Hypothalamus (tissue), 51 donors: ENCODE results near the gene C5.

Source experiments
- DNase-seq, 51 donors: peaks; one replicate each; lab custom pipeline; 2025; lab: John Stamatoyannopoulos, UW

The C5 gene

DNA sequence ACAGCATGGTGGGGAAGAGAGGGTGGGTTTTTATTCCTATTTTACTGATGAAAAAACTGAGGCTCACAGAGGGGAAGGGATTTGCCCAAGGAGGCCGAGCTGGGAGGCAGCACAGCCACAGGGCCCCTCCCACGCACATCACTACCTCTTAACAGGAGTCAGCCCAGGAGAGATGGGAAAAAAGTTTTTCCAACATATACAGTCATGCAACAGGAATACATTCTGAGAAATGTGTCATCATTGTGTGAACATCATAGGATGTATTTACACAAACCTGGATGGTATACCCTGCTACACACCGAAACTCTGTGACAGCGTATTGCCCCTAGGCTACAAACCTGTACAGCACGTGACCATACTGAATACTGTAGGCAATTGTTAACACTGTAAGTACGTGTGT is 135.1 kb downstream of the C5 start:
- DNase-seq, result no peak

DNA sequence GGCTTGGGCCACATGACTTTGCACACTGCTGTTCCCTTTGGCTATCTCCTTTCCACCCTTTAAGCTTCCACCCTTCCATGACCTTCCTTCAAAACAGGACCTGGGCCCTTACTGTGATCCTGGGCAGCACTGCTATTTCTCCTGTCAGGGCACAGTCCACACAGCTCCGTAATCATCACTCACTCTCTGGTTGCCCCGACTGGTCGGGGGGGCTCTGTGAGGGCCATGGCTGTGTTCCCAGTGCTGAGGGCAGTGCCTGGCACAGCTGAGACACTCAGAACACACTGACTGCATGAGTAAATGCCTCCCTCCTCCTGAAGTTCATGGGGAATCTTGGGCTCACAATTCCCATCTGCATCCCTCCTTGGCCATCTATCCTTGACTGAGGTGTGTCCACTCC is 135.7 kb downstream of the C5 start:
- peak in 42 of 51 donors; percentile 18 to 87 (median 67) for DNase-seq

GRCh38 chr9:120913647-120914264 is 136.3 kb downstream of the C5 start:
- DNase-seq, result peak in 1 of 51 donors; percentile 20

DNA sequence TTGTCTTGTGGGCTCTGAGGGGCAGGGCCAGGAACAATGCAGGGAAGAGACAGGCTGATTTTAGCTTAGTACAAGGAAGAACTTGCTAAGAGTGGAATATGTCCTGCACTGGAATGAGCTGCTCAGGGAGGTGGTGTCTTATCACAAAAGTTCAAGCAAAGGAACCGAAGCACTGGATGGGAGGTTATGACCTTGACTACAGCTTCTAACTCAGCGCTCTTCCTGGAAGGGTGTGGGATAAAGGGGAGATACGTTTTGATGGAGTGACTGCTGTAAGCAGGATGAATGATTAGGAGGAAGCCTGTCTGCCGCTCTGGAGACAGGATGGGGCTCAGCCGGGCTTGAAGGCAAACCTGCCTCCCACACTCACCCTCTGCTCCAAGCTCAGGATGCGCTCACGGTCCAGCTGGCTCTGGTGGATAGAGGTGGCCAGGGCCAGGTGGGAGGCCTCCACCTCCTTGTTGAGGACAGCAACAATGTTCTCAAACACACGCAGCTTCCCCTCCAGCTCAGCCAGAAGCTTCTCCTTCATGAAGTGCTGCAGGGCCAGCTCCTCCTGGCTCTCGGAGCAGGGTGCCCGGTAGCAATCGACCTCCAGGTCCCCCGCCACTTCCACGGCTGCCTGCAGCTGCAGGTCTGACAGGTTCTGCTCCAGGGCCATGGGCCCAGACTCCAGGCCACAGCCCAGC is 137.0 kb downstream of the C5 start:
- DNase-seq, result no peak

- DNase-seq, result no peak
Measured at GRCh38 chr9:120911295-120911837, 138.7 kb downstream of the C5 start.

DNA sequence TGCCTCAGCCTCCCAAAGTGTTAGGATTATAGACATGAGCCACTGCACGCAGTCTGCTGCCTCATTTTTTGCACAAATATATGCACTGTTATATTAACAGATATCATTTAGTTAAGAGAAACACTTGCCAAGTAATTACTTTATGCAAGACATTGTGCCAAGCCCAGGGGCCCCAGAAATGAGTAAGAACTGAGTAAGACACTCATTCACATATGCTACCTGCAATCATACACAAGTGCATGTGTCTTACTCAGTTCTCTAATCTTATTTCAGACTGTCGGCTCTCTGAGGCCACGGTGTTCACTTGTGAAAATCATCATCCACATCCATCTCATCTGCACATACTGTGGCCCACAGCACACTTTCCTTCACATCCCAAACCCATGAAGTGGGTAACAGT is 139.4 kb downstream of the C5 start:
- no peak for DNase-seq

DNA sequence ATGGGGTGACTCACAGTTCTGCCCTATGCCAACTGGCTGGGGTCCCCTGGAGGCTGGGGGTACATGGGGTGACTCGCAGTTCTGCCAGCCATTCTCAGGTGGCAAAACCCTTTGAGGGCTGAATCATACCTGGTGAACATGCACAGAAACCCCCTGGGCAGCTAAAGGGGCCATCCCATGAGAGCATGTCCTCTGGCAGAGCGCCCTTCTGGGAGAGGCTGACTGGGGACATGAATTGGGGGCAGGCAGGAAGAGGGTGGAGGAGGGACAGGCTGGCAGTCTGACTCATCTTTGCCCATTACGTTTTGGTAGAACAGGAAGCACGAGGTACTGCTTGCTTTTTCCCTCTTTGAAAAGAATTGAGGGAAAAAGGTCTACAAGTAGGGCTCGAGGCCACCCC is 140.2 kb downstream of the C5 start:
- no peak for DNase-seq

DNA sequence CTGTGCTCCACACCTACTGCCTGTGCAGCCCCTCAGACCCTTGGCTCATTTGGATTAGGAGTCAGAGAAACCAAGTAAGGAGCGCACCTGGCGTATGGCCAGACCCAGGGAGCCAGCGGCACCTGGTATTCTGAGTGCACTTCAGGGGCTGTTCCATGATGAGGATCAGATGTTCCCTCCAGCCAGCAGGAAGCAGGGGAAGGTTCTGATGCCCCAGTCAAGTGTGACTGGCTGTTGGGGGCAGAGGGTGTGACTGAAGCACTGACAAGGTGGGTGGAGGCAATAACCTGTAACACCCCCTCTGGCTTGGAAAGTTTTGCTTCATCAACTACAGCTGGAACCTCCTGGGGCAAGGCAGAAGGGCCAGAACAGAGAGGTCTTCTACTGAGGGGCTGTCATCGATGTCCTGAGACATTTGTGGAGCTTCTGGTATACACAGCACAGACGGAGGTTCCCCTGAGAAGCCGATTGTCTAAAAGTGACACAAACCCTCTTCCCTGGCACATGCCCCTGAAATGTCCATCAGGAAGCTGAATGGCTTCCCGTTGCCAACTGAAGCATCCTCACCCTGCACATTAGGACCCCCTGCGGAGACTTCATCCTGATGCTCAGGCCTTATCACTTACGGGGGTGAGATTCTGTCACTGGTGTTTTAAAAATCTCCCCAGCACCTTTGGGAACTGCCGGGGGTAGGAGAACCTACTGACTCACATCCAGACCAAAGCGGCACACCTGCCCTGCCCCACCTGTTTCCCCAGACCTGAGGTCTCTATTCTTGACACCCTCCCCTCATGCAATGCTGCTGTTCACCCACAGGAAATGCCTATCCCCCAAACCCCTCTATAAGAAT is 144.5 kb downstream of the C5 start:
- no peak for DNase-seq

DNA sequence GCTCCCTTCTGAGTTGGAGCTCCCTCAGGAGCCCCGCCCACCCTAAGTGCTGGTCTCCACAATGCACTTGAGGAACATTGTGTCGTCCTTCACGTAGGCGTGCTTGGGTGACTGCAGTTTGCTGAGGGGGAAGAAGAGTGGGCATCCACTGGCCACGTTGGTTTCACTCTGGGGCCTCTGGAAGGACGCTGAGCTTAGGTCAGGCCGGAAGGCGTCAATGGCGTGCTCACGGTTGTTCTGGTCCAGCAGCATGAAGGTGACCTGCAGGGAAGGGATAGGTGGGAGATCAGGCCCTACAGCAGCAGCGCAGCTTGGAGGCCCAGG is 145.1 kb downstream of the C5 start:
- DNase-seq, result no peak

- DNase-seq, result no peak
Measured at GRCh38 chr9:120904061-120904977, 145.8 kb downstream of the C5 start.

GRCh38 chr9:120902569-120903535 is 147.2 kb downstream of the C5 start:
- no peak for DNase-seq
